B cell (primary cell): ENCODE measurements around the gene TMBIM1.

Experiments used
- CTCF ChIP-seq: fragments of 200-600 bp; IDR thresholded peaks from one replicate; pipeline ENCODE4 v1.8.0; 2022; ENCODE audit warnings: antibody characterized with exemption, mild to moderate bottlenecking
- EZH2 ChIP-seq: IDR thresholded peaks from 2 replicates; pipeline ENCODE4 v1.6.1; 2012; ENCODE audit warnings: borderline replicate concordance, low read depth, mild to moderate bottlenecking, moderate library complexity, low read length; ENCODE audit not compliant: insufficient read depth, poor library complexity, severe bottlenecking

GRCh38 chr2:218310853-218311540 is 18.7 kb upstream of the TMBIM1 start:
- TF ChIP-seq CTCF (no peak), EZH2 (no peak)
